KOPT-K1 (cell line): ENCODE measurements around the gene ANKRD45.
A peak's percentile ranks its signal among the peaks of the same experiment; 100 is the strongest.
"Not testable (repeated sequence)": the region's sequence is repeated elsewhere in the genome, so short reads cannot be mapped to it uniquely, and the experiment has no call there.

Source experiments
- H3K27ac ChIP-seq: fragments of 200-600 bp; sonication (generic); 2 replicates; pipeline ENCODE4 v1.5.1; 2016; ENCODE audit warnings: antibody characterized with exemption, mild to moderate bottlenecking, low read depth, low read length; ENCODE audit not compliant: poor library complexity, severe bottlenecking
- H3K36me3 ChIP-seq: fragments of 200-600 bp; sonication (generic); 2 replicates; pipeline ENCODE4 v1.5.1; 2017; ENCODE audit warnings: antibody characterized with exemption, mild to moderate bottlenecking, low read length, moderate library complexity; ENCODE audit not compliant: insufficient read depth
- H3K9me3 ChIP-seq: fragments of 200-600 bp; sonication (generic); 2 replicates; pipeline ENCODE4 v1.5.1; 2017; ENCODE audit warnings: antibody characterized with exemption, low read length, mild to moderate bottlenecking; ENCODE audit not compliant: insufficient read depth, poor library complexity, severe bottlenecking

The ANKRD45 gene, protein sequence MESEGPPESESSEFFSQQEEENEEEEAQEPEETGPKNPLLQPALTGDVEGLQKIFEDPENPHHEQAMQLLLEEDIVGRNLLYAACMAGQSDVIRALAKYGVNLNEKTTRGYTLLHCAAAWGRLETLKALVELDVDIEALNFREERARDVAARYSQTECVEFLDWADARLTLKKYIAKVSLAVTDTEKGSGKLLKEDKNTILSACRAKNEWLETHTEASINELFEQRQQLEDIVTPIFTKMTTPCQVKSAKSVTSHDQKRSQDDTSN

DNA sequence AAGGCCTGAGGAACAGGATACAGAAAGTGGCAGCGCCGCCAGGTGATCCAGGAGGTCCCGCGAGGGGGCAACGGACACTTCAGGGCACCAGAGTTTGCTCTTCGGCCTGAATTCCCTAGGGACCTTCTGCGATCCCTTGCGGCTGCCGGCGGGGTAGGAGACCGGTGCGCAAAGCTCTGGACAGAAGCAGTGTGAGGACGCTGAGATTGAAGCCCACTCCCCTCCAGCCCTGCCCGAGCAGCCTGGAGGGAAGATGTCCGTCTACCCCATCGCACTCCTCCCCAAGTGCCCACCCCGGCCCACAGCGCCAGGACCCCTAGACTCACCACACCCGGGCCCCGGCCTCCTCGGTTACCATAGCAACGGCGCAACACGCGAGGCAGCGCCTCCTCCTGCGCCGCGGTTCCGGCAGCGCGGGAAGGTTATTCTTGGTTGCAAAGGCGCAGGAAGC is at the start of gene ANKRD45:
Gene ANKRD45, minus strand, starts transcription at position 361 of the 451 bp plus-strand sequence. CDS start 10,433 bp downstream, outside the sequence.
- Histone ChIP-seq H3K36me3 (no peaks in the 10 kb centered on the region), H3K27ac (no peak within 1 kb of the TSS)

GRCh38 chr1:173717238-173717637 is 47.6 kb upstream of the ANKRD45 start:
- peaks cover 4% of the 10 kb centered on the region for H3K9me3 ChIP-seq
- H3K27ac ChIP-seq: no peak overlapping the region
- H3K36me3 ChIP-seq: peaks cover 29% of the 10 kb centered on the region

More for the DNA sequence above, at the start of gene ANKRD45:
- no peaks in the 10 kb centered on the region for H3K9me3 ChIP-seq

GRCh38 chr1:173715538-173715844 is 45.8 kb upstream of the ANKRD45 start:
- Histone ChIP-seq H3K9me3 (peaks cover 4% of the 10 kb centered on the region), H3K27ac (peak overlapping the region; percentile 67), H3K36me3 (peaks cover 14% of the 10 kb centered on the region; the same call in 1 of the 2 replicates)

GRCh38 chr1:173714759-173715537 is 45.3 kb upstream of the ANKRD45 start, which contains the start of gene KLHL20:
Gene KLHL20, plus strand, starts transcription at chr1:173714981. Its CDS starts 1,063 bp downstream, at chr1:173716044.
- H3K36me3 ChIP-seq: peaks cover 14% of the 10 kb centered on the region; the same call in 1 of the 2 replicates
- H3K9me3 ChIP-seq: peaks cover 4% of the 10 kb centered on the region
- H3K27ac ChIP-seq: peak within 1 kb of the TSS; percentile 67

DNA sequence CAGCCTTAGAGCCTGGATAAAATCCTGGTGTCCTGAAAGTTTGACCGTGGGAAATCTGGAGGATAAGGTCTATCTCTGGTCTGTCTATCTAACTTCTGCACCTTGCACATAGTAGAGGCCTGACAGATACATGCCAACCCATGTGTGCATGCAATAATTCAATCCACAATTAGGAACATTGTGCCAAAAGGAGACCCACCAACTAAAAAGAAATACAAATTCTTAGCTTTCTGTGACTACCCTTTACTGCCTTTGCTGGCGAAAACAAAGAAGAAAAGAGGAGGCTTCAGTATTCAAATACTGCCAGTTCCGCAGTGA is 44.7 kb upstream of the ANKRD45 start:
- H3K27ac ChIP-seq: peak overlapping the region; percentile 67
- H3K36me3 ChIP-seq: peaks cover 14% of the 10 kb centered on the region; the same call in 1 of the 2 replicates
- peaks cover 4% of the 10 kb centered on the region for H3K9me3 ChIP-seq

DNA sequence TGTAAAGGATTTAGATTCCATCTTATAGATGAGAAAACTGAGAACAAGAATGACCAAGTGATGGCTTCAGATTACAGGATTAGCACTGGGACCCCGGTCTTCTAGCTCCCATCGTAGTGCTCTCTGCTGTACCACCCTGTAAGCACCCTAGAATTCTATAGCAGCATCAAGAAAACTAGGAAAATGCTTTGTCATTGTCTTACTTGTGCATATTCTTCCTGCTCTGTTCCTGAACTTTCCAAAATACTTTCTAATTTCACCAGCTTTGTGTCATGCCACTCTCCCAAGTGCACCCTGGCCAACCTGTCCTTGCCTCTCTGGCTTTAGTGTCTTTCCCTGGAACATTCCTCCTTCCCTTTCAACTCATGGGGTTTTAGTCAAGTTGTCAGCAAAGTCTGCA is 39.1 kb upstream of the ANKRD45 start:
- Histone ChIP-seq H3K27ac (no peak overlapping the region), H3K9me3 (peaks cover 4% of the 10 kb centered on the region), H3K36me3 (no peaks in the 10 kb centered on the region)

- no peaks in the 10 kb centered on the region for H3K9me3 ChIP-seq
- H3K27ac ChIP-seq: no peak overlapping the region
- H3K36me3 ChIP-seq: no peaks in the 10 kb centered on the region
These were observed 35.5 kb upstream of the ANKRD45 start for GRCh38 chr1:173705117-173705516.

GRCh38 chr1:173702736-173703135 is 33.1 kb upstream of the ANKRD45 start:
- Histone ChIP-seq H3K36me3 (no peaks in the 10 kb centered on the region), H3K9me3 (no peaks in the 10 kb centered on the region), H3K27ac (no peak overlapping the region)

GRCh38 chr1:173701299-173701698 is 31.6 kb upstream of the ANKRD45 start:
- H3K9me3 ChIP-seq, H3K27ac ChIP-seq, H3K36me3 ChIP-seq: not testable (repeated sequence)

- no peaks in the 10 kb centered on the region for H3K36me3 ChIP-seq
- peaks cover 7% of the 10 kb centered on the region for H3K9me3 ChIP-seq
- no peak overlapping the region for H3K27ac ChIP-seq
These were observed 23.6 kb upstream of the ANKRD45 start for GRCh38 chr1:173693238-173693637.

GRCh38 chr1:173688300-173688699 is 18.6 kb upstream of the ANKRD45 start:
- Histone ChIP-seq H3K27ac (no peak overlapping the region), H3K9me3 (peaks cover 7% of the 10 kb centered on the region)

DNA sequence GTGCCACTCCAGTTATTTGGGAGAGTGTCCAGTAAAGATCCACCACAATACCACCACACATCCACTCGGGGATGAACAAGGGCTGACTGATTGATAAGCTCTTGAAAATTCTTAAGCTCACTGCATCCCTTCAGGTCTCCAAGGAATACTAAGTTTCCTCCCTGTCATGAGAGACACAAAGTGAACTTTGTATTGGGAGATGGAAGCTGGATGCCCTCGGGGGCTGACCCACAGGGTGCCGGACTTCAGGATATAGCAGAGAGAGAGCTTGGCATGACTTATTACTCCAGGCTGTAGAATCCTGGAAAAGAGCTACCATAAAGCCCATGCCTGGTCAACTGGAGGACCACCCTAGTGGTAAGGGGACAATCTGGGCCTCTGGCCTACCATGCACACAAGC is 15.5 kb upstream of the ANKRD45 start:
- not testable (repeated sequence) for H3K9me3 ChIP-seq, H3K27ac ChIP-seq, H3K36me3 ChIP-seq

More at GRCh38 chr1:173688300-173688699, 18.6 kb upstream of the ANKRD45 start:
- H3K36me3 ChIP-seq: no peaks in the 10 kb centered on the region

DNA sequence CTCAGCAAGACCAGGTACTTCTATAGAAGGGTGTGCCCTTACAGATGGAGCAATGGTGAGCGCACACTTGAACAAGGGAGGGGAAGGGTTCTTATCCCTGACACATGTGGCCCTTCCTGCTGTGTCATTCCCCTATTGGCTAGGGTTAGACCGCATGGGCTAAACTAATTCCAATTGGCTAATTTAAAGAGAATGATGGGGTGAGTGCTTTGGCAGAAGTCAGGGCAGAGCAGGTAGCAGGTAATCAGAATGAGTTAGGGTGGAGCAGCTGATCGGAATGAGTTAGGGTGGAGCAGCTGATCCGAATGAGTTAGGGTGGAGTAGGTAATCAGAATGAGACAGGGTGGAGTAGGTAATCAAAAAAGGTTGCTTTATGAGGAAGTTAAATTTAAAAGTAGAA is 14.2 kb upstream of the ANKRD45 start:
- H3K9me3 ChIP-seq, H3K36me3 ChIP-seq, H3K27ac ChIP-seq: not testable (repeated sequence)

DNA sequence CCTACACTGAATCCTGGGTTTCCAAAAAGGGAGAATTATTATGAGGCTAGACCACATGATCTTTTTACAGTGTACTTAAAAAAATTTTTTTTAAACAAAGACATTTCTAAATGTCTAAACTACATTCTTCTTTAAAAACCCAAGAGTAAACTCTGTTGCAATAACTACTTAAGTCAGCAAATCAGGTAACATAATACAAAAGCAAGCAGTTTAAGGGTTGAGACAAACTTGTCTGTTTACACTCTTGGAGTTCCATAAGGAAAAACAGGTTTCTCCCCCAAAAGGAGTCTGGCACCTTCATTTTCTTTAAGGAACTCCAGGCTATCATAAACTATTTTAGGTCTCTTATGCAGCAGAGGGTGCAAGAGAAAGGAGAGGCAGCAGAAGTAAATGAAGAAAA is 12.5 kb upstream of the ANKRD45 start:
- Histone ChIP-seq H3K27ac (no peak overlapping the region), H3K36me3 (no peaks in the 10 kb centered on the region), H3K9me3 (no peaks in the 10 kb centered on the region)

- not testable (repeated sequence) for H3K9me3 ChIP-seq, H3K36me3 ChIP-seq, H3K27ac ChIP-seq
These were observed 10.5 kb upstream of the ANKRD45 start for GRCh38 chr1:173680152-173680551.

GRCh38 chr1:173674496-173674895 is 4.8 kb upstream of the ANKRD45 start:
- H3K9me3 ChIP-seq, H3K27ac ChIP-seq, H3K36me3 ChIP-seq: not testable (repeated sequence)
